ENCODE measurements around the gene ZNF556.

DNA sequence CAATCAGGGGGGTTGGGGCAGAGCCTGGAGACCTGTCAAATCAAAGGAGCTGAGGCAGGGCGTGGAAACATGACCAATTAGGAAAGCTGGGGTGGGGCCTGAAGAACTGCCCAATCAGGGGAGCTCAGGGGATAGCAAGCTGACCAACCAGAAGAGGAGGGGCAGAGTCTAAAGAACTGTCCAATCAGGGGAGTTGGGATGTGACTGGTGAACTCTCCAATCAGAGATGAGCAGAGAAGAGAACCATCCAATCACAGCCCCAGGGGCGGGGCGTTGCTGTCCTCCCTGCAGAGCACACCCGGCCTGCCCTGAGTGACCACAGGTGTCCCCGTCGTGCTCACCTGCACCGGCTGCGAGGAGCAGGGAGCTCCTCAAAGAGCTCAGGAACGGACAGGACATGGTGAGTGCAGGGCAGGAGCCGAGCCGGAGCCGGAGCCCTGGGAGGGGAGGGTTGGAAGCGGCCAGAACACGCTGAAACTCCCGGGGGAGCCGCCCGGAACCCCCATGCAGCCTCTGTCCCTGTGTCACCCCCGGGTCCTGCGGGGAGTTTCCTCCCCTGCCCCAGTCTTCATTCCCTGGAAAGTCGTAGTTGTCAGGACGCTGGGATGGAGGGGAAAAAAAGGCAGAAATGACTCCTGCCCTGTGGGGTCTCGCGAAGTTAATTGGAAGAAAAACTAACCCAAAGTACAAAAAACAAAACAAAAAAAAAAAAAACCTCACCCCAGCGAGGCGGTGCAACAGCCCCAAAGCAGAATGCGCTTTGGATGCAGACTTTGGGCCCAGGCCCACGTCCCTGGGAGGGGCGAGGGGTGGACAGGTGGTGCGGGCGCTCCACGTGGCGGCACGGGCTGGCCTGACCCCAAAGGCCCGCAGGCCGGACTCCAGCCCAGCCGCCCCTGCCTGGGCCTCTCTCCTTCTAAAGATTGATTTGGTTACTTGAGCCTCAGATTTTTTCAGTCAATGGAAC, at the start of gene ZNF556:
- no peak for TF ChIP-seq POLR2A (IDR thresholded peaks at IDR 0.05; ENCODE audit: low read length)
- no peak for TF ChIP-seq GATA1 (IDR thresholded peaks at IDR 0.05; ENCODE audit: low read depth, low read length)

Data from erythroblast (primary cell).